NCI-H774 (cell line): Measurements from ENCODE around the gene SOCS7.

Experiments used
- DNase-seq: peaks from one replicate; lab custom pipeline; 2025; lab: John Stamatoyannopoulos, UW

The SOCS7 gene

GRCh38 chr17:38338053-38338452 lies 13.6 kb upstream of the SOCS7 start:
- DNase-seq, result no peak

- no peak for DNase-seq
Observed at GRCh38 chr17:38338535-38338934, 13.1 kb upstream of the SOCS7 start.

- DNase-seq, result no peak
Observed at GRCh38 chr17:38339891-38340290, 11.8 kb upstream of the SOCS7 start.

- peak; percentile 94 for DNase-seq
Observed at GRCh38 chr17:38341035-38341721, 10.5 kb upstream of the SOCS7 start.

- no peak for DNase-seq
Observed at GRCh38 chr17:38342886-38343607, 8.6 kb upstream of the SOCS7 start.

- DNase-seq, result no peak
Observed at GRCh38 chr17:38343608-38344419, 7.8 kb upstream of the SOCS7 start, which contains the start of gene GPR179. Gene GPR179, minus strand, starts transcription at chr17:38343956. Its CDS starts 167 bp downstream, at chr17:38343789.

GRCh38 chr17:38344420-38344745 lies 7.3 kb upstream of the SOCS7 start:
- no peak for DNase-seq

GRCh38 chr17:38345743-38346142 lies 5.9 kb upstream of the SOCS7 start:
- DNase-seq, result no peak

GRCh38 chr17:38349097-38349730 lies 2.4 kb upstream of the SOCS7 start:
- peak; percentile 85 for DNase-seq

GRCh38 chr17:38350035-38350434 lies 1.6 kb upstream of the SOCS7 start:
- no peak for DNase-seq

- DNase-seq, result peak; percentile 9
Observed at GRCh38 chr17:38352245-38353085, 821 bp downstream of the SOCS7 start.

GRCh38 chr17:38353086-38353604 lies 1.5 kb downstream of the SOCS7 start:
- DNase-seq, result no peak

- no peak for DNase-seq
Observed at GRCh38 chr17:38353668-38354067, 2.0 kb downstream of the SOCS7 start.

GRCh38 chr17:38354466-38354865 lies 2.8 kb downstream of the SOCS7 start:
- DNase-seq, result no peak

GRCh38 chr17:38355251-38355650 lies 3.6 kb downstream of the SOCS7 start:
- no peak for DNase-seq

- no peak for DNase-seq
Observed at GRCh38 chr17:38357486-38358123, 6.0 kb downstream of the SOCS7 start.

- no peak for DNase-seq
Observed at GRCh38 chr17:38358586-38359513, 7.2 kb downstream of the SOCS7 start.

- no peak for DNase-seq
Observed at GRCh38 chr17:38361694-38362465, 10.2 kb downstream of the SOCS7 start.

GRCh38 chr17:38363016-38363415 lies 11.4 kb downstream of the SOCS7 start:
- no peak for DNase-seq
